DOHH2 (cell line): ENCODE results near the gene AFAP1L1.

Experiments used
- H3F3A ChIP-seq: fragments of 200-600 bp; sonication (generic), shearing (Covaris generic); 2 replicates; pipeline ENCODE4 v1.6.0; 2016; ENCODE audit warnings: antibody characterized with exemption, mild to moderate bottlenecking; ENCODE audit not compliant: control insufficient read depth, insufficient read depth
- H3K27ac ChIP-seq: fragments of 200-600 bp; sonication (generic); 2 replicates; pipeline ENCODE4 v1.5.1; 2014; ENCODE audit warnings: low read depth, mild to moderate bottlenecking, low read length, moderate library complexity
- H3K27me3 ChIP-seq: fragments of 200-600 bp; sonication (generic); 2 replicates; pipeline ENCODE4 v1.6.1; 2014; ENCODE audit warnings: mild to moderate bottlenecking, low read length, mixed read lengths; ENCODE audit not compliant: control insufficient read depth
- H3K36me3 ChIP-seq: fragments of 200-600 bp; sonication (generic); 2 replicates; pipeline ENCODE4 v1.6.1; 2014; ENCODE audit warnings: mild to moderate bottlenecking, low read length, moderate library complexity, mixed read lengths; ENCODE audit not compliant: control insufficient read depth
- H3K4me1 ChIP-seq: fragments of 200-600 bp; sonication (generic); 2 replicates; pipeline ENCODE4 v1.6.1; 2014; ENCODE audit warnings: mild to moderate bottlenecking, low read length, mixed read lengths; ENCODE audit not compliant: control insufficient read depth
- H3K4me2 ChIP-seq: fragments of 200-600 bp; sonication (generic); 2 replicates; pipeline ENCODE4 v1.6.0; 2014; ENCODE audit warnings: mild to moderate bottlenecking, low read length, moderate library complexity
- H3K4me3 ChIP-seq: fragments of 200-600 bp; sonication (generic); 2 replicates; pipeline ENCODE4 v1.5.1; 2014; ENCODE audit warnings: mild to moderate bottlenecking, low read length, mixed read lengths
- H3K79me2 ChIP-seq: fragments of 200-600 bp; sonication (generic); 2 replicates; pipeline ENCODE4 v1.6.1; 2014; ENCODE audit warnings: mild to moderate bottlenecking, low read length, mixed read lengths; ENCODE audit not compliant: control insufficient read depth
- H3K9me2 ChIP-seq: fragments of 200-600 bp; sonication (generic); replicated peaks from 2 replicates; pipeline ENCODE4 v1.6.1; 2014; ENCODE audit warnings: mild to moderate bottlenecking, low read length, mixed read lengths; ENCODE audit not compliant: control insufficient read depth
- H3K9me3 ChIP-seq: fragments of 200-600 bp; sonication (generic); 2 replicates; pipeline ENCODE4 v1.6.1; 2014; ENCODE audit warnings: antibody characterized with exemption, low read length, mixed read lengths; ENCODE audit not compliant: control insufficient read depth, insufficient read depth
- H4K20me1 ChIP-seq: fragments of 200-600 bp; sonication (generic); 2 replicates; pipeline ENCODE4 v1.6.0; 2014; ENCODE audit warnings: low read depth, mild to moderate bottlenecking, antibody characterized with exemption, low read length, moderate library complexity; ENCODE audit not compliant: control insufficient read depth, insufficient read depth
- CTCF ChIP-seq: fragments of 200-600 bp; sonication (generic); IDR thresholded peaks from one replicate; pipeline ENCODE4 v1.5.1; 2014; ENCODE audit warnings: antibody characterized with exemption, mild to moderate bottlenecking, low read depth, low read length; ENCODE audit not compliant: poor library complexity, severe bottlenecking
- EZH2phosphoT487 ChIP-seq: fragments of 200-600 bp; sonication (generic); IDR thresholded peaks from 2 replicates; pipeline ENCODE4 v1.6.1; 2017; ENCODE audit warnings: borderline replicate concordance, mild to moderate bottlenecking, antibody characterized with exemption, low read length, moderate library complexity, mixed read lengths

Gene AFAP1L1

GRCh38 chr5:149323621-149324205 is 52.1 kb downstream of the AFAP1L1 start:
- H3K4me2 ChIP-seq, result no peak overlapping the region

GRCh38 chr5:149324641-149325040 is 53.0 kb downstream of the AFAP1L1 start:
- Histone ChIP-seq H3K4me2 (no peak overlapping the region), H3K9me3 (no peaks in the 10 kb centered on the region), H3K9me2 (no peaks in the 10 kb centered on the region; the same call in 1 of the 2 replicates), H3K27ac (no peak overlapping the region), H3K79me2 (no peaks in the 10 kb centered on the region), H3K36me3 (no peaks in the 10 kb centered on the region), H3K4me1 (no peaks in the 10 kb centered on the region), H3F3A (no peaks in the 10 kb centered on the region), H3K27me3 (no peaks in the 10 kb centered on the region), H4K20me1 (no peaks in the 10 kb centered on the region), H3K4me3 (no peak overlapping the region)
- no peak for TF ChIP-seq CTCF
- no peak for TF ChIP-seq EZH2phosphoT487

More at GRCh38 chr5:149323621-149324205, 52.1 kb downstream of the AFAP1L1 start:
- Histone ChIP-seq H3K79me2 (no peaks in the 10 kb centered on the region), H3K4me1 (no peaks in the 10 kb centered on the region), H3K9me2 (no peaks in the 10 kb centered on the region; the same call in 1 of the 2 replicates), H3K27me3 (no peaks in the 10 kb centered on the region), H3F3A (no peaks in the 10 kb centered on the region), H3K36me3 (no peaks in the 10 kb centered on the region), H4K20me1 (no peaks in the 10 kb centered on the region), H3K9me3 (no peaks in the 10 kb centered on the region), H3K4me3 (no peak overlapping the region), H3K27ac (no peak overlapping the region)
- TF ChIP-seq EZH2phosphoT487, result no peak
- no peak for TF ChIP-seq CTCF

GRCh38 chr5:149325166-149325735 is 53.6 kb downstream of the AFAP1L1 start:
- H3K4me2 ChIP-seq, result no peak overlapping the region
- H3K79me2 ChIP-seq, result no peaks in the 10 kb centered on the region
- TF ChIP-seq CTCF, result no peak
- no peak for TF ChIP-seq EZH2phosphoT487
- no peaks in the 10 kb centered on the region for H3F3A ChIP-seq
- H3K9me2 ChIP-seq, result no peaks in the 10 kb centered on the region; the same call in 1 of the 2 replicates
- H3K4me1 ChIP-seq, result no peaks in the 10 kb centered on the region
- no peak overlapping the region for H3K4me3 ChIP-seq
- no peaks in the 10 kb centered on the region for H3K36me3 ChIP-seq
- H4K20me1 ChIP-seq, result no peaks in the 10 kb centered on the region
- H3K27me3 ChIP-seq, result no peaks in the 10 kb centered on the region
- H3K9me3 ChIP-seq, result no peaks in the 10 kb centered on the region
- no peak overlapping the region for H3K27ac ChIP-seq
